Neural cell (in vitro differentiated cells): ENCODE results near the gene DDHD1. TPM values are rescaled to one million over a fixed set of nuclear protein-coding genes. Genes with fewer than 3 reads are reported as not detected.

Experiments used
- H2AFZ ChIP-seq: fragments of 200-600, 300-800 bp; sonication (generic), shearing (Covaris generic); 2 replicates; pipeline ENCODE4 v1.6.0; 2014; ENCODE audit warnings: low read depth, mild to moderate bottlenecking, antibody characterized with exemption, low read length, moderate library complexity
- H3F3A ChIP-seq: fragments of 200-600 bp; shearing (Covaris generic); 2 replicates; pipeline ENCODE4 v1.6.1; 2016; ENCODE audit warnings: mild to moderate bottlenecking, moderate library complexity, mixed read lengths, antibody characterized with exemption, low read length; ENCODE audit not compliant: insufficient read depth, poor library complexity, severe bottlenecking
- H3K27ac ChIP-seq: fragments of 200-600, 300-800 bp; sonication (generic), shearing (Covaris generic); 2 replicates; pipeline ENCODE4 v1.5.1; 2014; ENCODE audit warnings: mild to moderate bottlenecking, low read length, moderate library complexity
- H3K27me3 ChIP-seq: fragments of 300-800, 200-600 bp; sonication (generic), shearing (Covaris generic); 2 replicates; pipeline ENCODE4 v1.6.0; 2014; ENCODE audit warnings: mild to moderate bottlenecking, low read depth, low read length, moderate library complexity; ENCODE audit not compliant: insufficient read depth
- H3K36me3 ChIP-seq: fragments of 300-800, 200-600 bp; sonication (generic), shearing (Covaris generic); 2 replicates; pipeline ENCODE4 v1.5.1; 2014; ENCODE audit warnings: mild to moderate bottlenecking, antibody characterized with exemption, low read length, moderate library complexity; ENCODE audit not compliant: insufficient read depth
- H3K4me2 ChIP-seq: fragments of 300-800, 200-600 bp; sonication (generic), shearing (Covaris generic); 2 replicates; pipeline ENCODE4 v1.6.0; 2014; ENCODE audit warnings: mild to moderate bottlenecking, low read length
- H3K4me3 ChIP-seq: fragments of 300-800, 200-600 bp; sonication (generic), shearing (Covaris generic); 2 replicates; pipeline ENCODE4 v1.5.1; 2014; ENCODE audit warnings: mild to moderate bottlenecking, low read length, moderate library complexity
- H3K79me2 ChIP-seq: fragments of 200-600 bp; shearing (Covaris generic); replicated peaks from 2 replicates; pipeline ENCODE4 v1.6.0; 2014; ENCODE audit warnings: mild to moderate bottlenecking, low read length, moderate library complexity; ENCODE audit not compliant: insufficient read depth
- H3K9ac ChIP-seq: fragments of 300-800, 200-600 bp; sonication (generic), shearing (Covaris generic); 2 replicates; pipeline ENCODE4 v1.6.1; 2016; ENCODE audit warnings: mild to moderate bottlenecking, low read length, mixed read lengths
- H3K9me2 ChIP-seq: fragments of 200-600 bp; shearing (Covaris generic); 2 replicates; pipeline ENCODE4 v1.6.1; 2016; ENCODE audit warnings: mild to moderate bottlenecking, low read length, mixed read lengths; ENCODE audit not compliant: insufficient read depth
- H3K9me3 ChIP-seq: fragments of 200-600, 300-800 bp; sonication (generic), shearing (Covaris generic); 2 replicates; pipeline ENCODE4 v1.6.1; 2016; ENCODE audit warnings: mild to moderate bottlenecking, mixed run types, low read length, moderate library complexity, mixed read lengths
- H4K20me1 ChIP-seq: fragments of 200-600 bp; shearing (Covaris generic); 2 replicates; pipeline ENCODE4 v1.6.1; 2016; ENCODE audit warnings: mild to moderate bottlenecking, mixed run types; ENCODE audit not compliant: insufficient read depth
- CTCF ChIP-seq: fragments of 450-650 bp; IDR thresholded peaks from 2 replicates; pipeline ENCODE4 v1.5.1; 2014; ENCODE audit warnings: antibody characterized with exemption, mild to moderate bottlenecking, moderate library complexity; ENCODE audit not compliant: poor library complexity, severe bottlenecking
- EP300 ChIP-seq: fragments of 450-650 bp; conservative IDR thresholded peaks from 2 replicates; pipeline ENCODE4 v1.6.1; 2014; ENCODE audit warnings: antibody characterized with exemption, mild to moderate bottlenecking, moderate library complexity; ENCODE audit not compliant: poor library complexity, severe bottlenecking
- EZH2 ChIP-seq: fragments of 200-600, 300-800 bp; shearing (Covaris generic), sonication (generic); IDR thresholded peaks from 2 replicates; pipeline ENCODE4 v1.6.1; 2014; ENCODE audit warnings: antibody characterized with exemption, low read length, borderline replicate concordance, mild to moderate bottlenecking; ENCODE audit not compliant: insufficient read depth, poor library complexity, severe bottlenecking
- MXI1 ChIP-seq: fragments of 450-650 bp; conservative IDR thresholded peaks from 2 replicates; pipeline ENCODE4 v1.6.1; 2014; ENCODE audit warnings: antibody characterized with exemption, mild to moderate bottlenecking; ENCODE audit not compliant: poor library complexity, severe bottlenecking
- POLR2AphosphoS5 ChIP-seq: IDR thresholded peaks from 2 replicates; pipeline ENCODE4 v1.6.1; 2012
- RAD21 ChIP-seq: fragments of 450-650 bp; conservative IDR thresholded peaks from 2 replicates; pipeline ENCODE4 v1.6.1; 2014; ENCODE audit warnings: antibody characterized with exemption, mild to moderate bottlenecking, moderate library complexity
- REST ChIP-seq: IDR thresholded peaks from 2 replicates; pipeline ENCODE4 v1.6.1; 2012; ENCODE audit warnings: borderline replicate concordance
- SMC3 ChIP-seq: fragments of 450-650 bp; conservative IDR thresholded peaks from 2 replicates; pipeline ENCODE4 v1.6.1; 2014; ENCODE audit warnings: antibody characterized with exemption, mild to moderate bottlenecking, moderate library complexity; ENCODE audit not compliant: poor library complexity
- TAF1 ChIP-seq: IDR thresholded peaks from 2 replicates; pipeline ENCODE4 v1.6.1; 2012; ENCODE audit warnings: low read depth
- polyA plus RNA-seq: library from polyadenylated mRNA; depleted of rRNA; stranded (reverse); fragments of >200 nt; gene quantifications from 2 replicates; pipeline ENCODE4 v1.2.3, GENCODE V29; 2014

DDHD1 gene
- polyA plus RNA-seq, 1 donor from 2014 or later: 13.9 TPM

- Histone ChIP-seq H4K20me1 (no peaks in the 10 kb centered on the region), H3F3A (no peaks in the 10 kb centered on the region), H3K27me3 (no peaks in the 10 kb centered on the region), H3K9me3 (no peaks in the 10 kb centered on the region), H3K4me3 (no peak overlapping the region), H3K9me2 (no peaks in the 10 kb centered on the region), H3K36me3 (peaks cover 4% of the 10 kb centered on the region), H3K9ac (no peak overlapping the region), H3K79me2 (no peaks in the 10 kb centered on the region), H3K4me2 (no peak overlapping the region), H2AFZ (no peak overlapping the region), H3K27ac (no peak overlapping the region)
- TF ChIP-seq SMC3 (no peak), REST (no peak), CTCF (no peak), RAD21 (no peak), EP300 (no peak), MXI1 (no peak), TAF1 (no peak), POLR2AphosphoS5 (no peak), EZH2 (no peak)
Observed at GRCh38 chr14:53047307-53048069, 105.6 kb downstream of the DDHD1 start.

- peaks cover 4% of the 10 kb centered on the region for H3K36me3 ChIP-seq
- H3K27me3 ChIP-seq: no peaks in the 10 kb centered on the region
- H3K9ac ChIP-seq: no peak overlapping the region
- no peaks in the 10 kb centered on the region for H3K9me2 ChIP-seq
- H3K9me3 ChIP-seq: no peaks in the 10 kb centered on the region
- no peaks in the 10 kb centered on the region for H4K20me1 ChIP-seq
- H3K4me2 ChIP-seq: no peak overlapping the region
- H3K27ac ChIP-seq: no peak overlapping the region
- no peak for TF ChIP-seq CTCF
- no peak for TF ChIP-seq TAF1
- TF ChIP-seq EP300: no peak
- no peak for TF ChIP-seq POLR2AphosphoS5
- no peak for TF ChIP-seq REST
- H3K4me3 ChIP-seq: no peak overlapping the region
- H3K79me2 ChIP-seq: no peaks in the 10 kb centered on the region
- H3F3A ChIP-seq: no peaks in the 10 kb centered on the region
- H2AFZ ChIP-seq: no peak overlapping the region
Observed at GRCh38 chr14:53044486-53044885, 108.6 kb downstream of the DDHD1 start.
